ENCODE data around the gene DCAF15.

GRCh38 chr19:13926010-13926409, 26.3 kb upstream of the DCAF15 start:
- no peak for TF ChIP-seq POLR2AphosphoS5 (IDR thresholded peaks at IDR 0.05; ENCODE audit: borderline replicate concordance, low read depth, low read length)
- TF ChIP-seq EZH2 (IDR thresholded peaks at IDR 0.05): no peak
